Stimulated activated CD8-positive, alpha-beta memory T cell treated with anti-CD3 and anti-CD28 coated beads, Interleukin-12 subunit alpha, Interleukin-12 subunit beta, amount 100 ng/mL, for 1 hour (primary cell): ENCODE results near the gene NFKBIL1.
A peak's percentile ranks its signal among the peaks of the same experiment; 100 is the strongest.

Experiments
- DNase-seq: peaks from one replicate; pipeline ENCODE4 v3.0.0-alpha.2; 2020; ENCODE audit warnings: low read depth

The NFKBIL1 gene

GRCh38 chr6:31559958-31560696 lies 12.7 kb downstream of the NFKBIL1 start:
- no peak for DNase-seq

GRCh38 chr6:31560697-31561058 lies 13.3 kb downstream of the NFKBIL1 start:
- DNase-seq: no peak

GRCh38 chr6:31567531-31568370 lies 20.3 kb downstream of the NFKBIL1 start:
- no peak for DNase-seq

- no peak for DNase-seq
Measured at GRCh38 chr6:31568537-31568961, 21.1 kb downstream of the NFKBIL1 start.

DNA sequence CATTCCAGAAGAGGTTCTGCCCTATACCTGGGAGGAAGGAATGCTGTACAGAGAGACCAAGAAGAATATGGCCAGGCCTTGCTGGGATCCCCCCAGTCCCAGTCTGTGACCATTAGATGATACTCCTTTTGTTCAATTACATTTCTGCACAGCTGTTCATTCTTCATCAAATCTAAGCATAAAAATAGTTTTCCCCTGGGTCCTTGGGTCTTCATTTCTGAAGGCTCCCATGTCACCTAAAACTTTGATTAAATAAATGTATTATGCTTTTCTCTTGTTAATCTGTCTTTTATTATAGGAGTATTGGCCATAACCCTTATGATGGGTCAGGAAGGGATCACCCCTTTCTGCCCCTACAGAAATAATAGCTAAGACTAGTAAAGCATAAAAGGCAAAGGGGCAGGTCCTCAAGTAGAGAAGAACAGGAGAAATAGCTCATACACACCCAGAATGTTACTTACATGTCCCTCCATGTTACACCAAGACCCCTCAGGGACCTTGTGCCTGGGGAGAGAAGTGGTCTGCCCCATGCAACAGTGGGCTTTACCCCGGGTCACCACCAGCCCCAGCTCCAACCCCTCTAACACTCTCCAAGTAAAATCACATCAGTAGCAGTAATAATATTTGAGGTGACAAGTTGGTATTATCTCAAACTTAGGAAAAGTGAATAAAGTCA lies 22.6 kb downstream of the NFKBIL1 start:
- no peak for DNase-seq

DNA sequence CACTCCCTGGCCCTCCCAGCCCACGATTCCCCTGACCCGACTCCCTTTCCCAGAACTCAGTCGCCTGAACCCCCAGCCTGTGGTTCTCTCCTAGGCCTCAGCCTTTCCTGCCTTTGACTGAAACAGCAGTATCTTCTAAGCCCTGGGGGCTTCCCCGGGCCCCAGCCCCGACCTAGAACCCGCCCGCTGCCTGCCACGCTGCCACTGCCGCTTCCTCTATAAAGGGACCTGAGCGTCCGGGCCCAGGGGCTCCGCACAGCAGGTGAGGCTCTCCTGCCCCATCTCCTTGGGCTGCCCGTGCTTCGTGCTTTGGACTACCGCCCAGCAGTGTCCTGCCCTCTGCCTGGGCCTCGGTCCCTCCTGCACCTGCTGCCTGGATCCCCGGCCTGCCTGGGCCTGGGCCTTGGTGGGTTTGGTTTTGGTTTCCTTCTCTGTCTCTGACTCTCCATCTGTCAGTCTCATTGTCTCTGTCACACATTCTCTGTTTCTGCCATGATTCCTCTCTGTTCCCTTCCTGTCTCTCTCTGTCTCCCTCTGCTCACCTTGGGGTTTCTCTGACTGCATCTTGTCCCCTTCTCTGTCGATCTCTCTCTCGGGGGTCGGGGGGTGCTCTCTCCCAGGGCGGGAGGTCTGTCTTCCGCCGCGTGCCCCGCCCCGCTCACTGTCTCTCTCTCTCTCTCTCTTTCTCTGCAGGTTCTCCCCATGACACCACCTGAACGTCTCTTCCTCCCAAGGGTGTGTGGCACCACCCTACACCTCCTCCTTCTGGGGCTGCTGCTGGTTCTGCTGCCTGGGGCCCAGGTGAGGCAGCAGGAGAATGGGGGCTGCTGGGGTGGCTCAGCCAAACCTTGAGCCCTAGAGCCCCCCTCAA lies 24.9 kb downstream of the NFKBIL1 start, which contains the start of gene LTA:
Gene LTA (plus strand): TSS at position 249 of the 871 bp plus-strand sequence. CDS start 454 bp downstream, at position 703.
- peak; percentile 55 for DNase-seq

- no peak for DNase-seq
Measured at GRCh38 chr6:31573239-31574105, 26.1 kb downstream of the NFKBIL1 start.

DNA sequence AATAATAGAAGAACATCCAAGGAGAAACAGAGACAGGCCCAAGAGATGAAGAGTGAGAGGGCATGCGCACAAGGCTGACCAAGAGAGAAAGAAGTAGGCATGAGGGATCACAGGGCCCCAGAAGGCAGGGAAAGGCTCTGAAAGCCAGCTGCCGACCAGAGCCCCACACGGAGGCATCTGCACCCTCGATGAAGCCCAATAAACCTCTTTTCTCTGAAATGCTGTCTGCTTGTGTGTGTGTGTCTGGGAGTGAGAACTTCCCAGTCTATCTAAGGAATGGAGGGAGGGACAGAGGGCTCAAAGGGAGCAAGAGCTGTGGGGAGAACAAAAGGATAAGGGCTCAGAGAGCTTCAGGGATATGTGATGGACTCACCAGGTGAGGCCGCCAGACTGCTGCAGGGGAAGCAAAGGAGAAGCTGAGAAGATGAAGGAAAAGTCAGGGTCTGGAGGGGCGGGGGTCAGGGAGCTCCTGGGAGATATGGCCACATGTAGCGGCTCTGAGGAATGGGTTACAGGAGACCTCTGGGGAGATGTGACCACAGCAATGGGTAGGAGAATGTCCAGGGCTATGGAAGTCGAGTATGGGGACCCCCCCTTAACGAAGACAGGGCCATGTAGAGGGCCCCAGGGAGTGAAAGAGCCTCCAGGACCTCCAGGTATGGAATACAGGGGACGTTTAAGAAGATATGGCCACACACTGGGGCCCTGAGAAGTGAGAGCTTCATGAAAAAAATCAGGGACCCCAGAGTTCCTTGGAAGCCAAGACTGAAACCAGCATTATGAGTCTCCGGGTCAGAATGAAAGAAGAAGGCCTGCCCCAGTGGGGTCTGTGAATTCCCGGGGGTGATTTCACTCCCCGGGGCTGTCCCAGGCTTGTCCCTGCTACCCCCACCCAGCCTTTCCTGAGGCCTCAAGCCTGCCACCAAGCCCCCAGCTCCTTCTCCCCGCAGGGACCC lies 27.0 kb downstream of the NFKBIL1 start:
- no peak for DNase-seq

- peak; percentile 76 for DNase-seq
Measured at GRCh38 chr6:31575335-31575901, 28.0 kb downstream of the NFKBIL1 start, which contains the start of gene TNF. TSS of gene TNF (plus strand) at chr6:31575565. CDS start at chr6:31575742, 177 bp downstream.

- no peak for DNase-seq
Measured at GRCh38 chr6:31575952-31576685, 28.7 kb downstream of the NFKBIL1 start.

DNA sequence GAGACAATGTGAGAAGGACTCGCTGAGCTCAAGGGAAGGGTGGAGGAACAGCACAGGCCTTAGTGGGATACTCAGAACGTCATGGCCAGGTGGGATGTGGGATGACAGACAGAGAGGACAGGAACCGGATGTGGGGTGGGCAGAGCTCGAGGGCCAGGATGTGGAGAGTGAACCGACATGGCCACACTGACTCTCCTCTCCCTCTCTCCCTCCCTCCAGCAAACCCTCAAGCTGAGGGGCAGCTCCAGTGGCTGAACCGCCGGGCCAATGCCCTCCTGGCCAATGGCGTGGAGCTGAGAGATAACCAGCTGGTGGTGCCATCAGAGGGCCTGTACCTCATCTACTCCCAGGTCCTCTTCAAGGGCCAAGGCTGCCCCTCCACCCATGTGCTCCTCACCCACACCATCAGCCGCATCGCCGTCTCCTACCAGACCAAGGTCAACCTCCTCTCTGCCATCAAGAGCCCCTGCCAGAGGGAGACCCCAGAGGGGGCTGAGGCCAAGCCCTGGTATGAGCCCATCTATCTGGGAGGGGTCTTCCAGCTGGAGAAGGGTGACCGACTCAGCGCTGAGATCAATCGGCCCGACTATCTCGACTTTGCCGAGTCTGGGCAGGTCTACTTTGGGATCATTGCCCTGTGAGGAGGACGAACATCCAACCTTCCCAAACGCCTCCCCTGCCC lies 29.6 kb downstream of the NFKBIL1 start:
- no peak for DNase-seq

DNA sequence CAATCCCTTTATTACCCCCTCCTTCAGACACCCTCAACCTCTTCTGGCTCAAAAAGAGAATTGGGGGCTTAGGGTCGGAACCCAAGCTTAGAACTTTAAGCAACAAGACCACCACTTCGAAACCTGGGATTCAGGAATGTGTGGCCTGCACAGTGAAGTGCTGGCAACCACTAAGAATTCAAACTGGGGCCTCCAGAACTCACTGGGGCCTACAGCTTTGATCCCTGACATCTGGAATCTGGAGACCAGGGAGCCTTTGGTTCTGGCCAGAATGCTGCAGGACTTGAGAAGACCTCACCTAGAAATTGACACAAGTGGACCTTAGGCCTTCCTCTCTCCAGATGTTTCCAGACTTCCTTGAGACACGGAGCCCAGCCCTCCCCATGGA lies 30.2 kb downstream of the NFKBIL1 start:
- DNase-seq: no peak

GRCh38 chr6:31578184-31579118 lies 31.0 kb downstream of the NFKBIL1 start:
- peak; percentile 49 for DNase-seq

- peak; percentile 34 for DNase-seq
Measured at GRCh38 chr6:31579119-31579505, 31.7 kb downstream of the NFKBIL1 start.

- DNase-seq: no peak
Measured at GRCh38 chr6:31579546-31580437, 32.4 kb downstream of the NFKBIL1 start.

- no peak for DNase-seq
Measured at GRCh38 chr6:31580438-31580740, 33.0 kb downstream of the NFKBIL1 start.
